ENCODE data around the gene ARHGAP20.

Gene ARHGAP20

DNA sequence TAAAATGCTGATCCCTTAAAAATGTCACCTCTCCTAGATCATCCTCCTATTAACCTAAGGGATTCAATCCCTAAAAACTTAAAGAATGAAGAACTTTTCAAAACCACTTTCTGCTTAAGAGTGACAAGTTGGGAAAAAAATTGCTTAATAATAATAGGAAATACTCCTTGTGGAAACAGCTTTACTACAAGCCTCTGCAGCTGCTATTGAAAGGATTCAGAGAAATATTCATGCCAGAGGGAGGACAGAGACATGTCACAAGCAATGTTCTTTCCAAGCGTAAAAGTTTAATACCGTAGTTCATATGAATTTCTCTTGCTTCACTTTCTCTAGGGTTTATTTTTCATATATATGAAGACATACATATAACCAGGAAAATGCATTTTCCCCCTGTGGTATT is 98.2 kb downstream of the ARHGAP20 start:
- no peak for DNase-seq (ENCODE audit: low read depth in 2 of 2)

DNA sequence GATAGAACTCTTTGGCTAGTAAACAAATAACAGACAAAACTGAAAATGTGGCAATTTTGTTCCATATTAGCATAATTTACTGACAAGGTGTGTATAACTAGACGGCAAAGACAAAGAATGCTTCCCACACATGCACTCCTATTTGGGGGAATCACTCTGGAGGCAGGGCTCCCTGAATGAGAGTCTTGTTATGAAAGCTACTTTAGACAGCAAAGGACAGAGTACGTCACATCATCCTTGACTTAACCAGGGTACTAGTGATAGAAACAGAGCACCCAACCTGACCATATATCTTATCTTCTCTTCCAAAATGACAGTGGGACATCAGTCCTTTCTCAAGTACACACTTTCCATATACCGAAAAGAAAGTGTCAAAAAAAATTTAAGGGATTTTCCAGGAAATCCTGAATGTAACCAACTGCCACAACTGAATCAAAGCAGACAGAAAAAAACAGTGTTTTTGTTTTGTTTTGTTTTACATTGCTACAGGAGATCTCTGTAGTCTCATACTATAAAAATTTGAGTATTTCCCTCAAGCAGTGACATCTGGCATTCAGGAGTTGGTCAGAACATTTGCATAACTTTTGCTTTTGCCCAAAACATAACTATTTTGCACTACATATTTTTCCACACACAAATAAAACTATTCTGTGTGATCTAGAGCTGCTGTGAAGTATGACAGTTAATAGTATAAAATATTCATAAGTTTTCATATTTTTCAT is 98.9 kb downstream of the ARHGAP20 start:
- no peak for DNase-seq (ENCODE audit: low read depth in 2 of 2)

DNA sequence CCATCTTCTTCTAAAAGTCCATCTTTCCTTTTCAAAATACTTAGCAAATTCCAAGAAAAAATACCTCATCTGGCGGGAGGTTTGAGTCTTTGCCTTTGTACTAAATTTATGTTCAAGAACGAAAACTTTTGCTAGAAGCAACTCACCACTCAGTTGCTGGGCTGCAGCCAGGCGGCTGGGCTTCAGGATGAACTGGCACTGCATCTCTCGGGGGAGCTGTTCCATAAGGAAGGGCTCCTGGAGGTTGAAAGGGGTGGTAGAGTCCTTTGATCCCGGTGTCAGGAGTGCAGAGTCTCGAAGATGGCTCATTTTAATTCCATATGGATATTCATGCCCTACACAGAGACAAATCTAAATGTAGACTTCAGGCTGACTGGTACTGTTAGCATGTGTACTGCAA is 105.8 kb downstream of the ARHGAP20 start:
- DNase-seq (ENCODE audit: low read depth in 2 of 2) = no peak

DNA sequence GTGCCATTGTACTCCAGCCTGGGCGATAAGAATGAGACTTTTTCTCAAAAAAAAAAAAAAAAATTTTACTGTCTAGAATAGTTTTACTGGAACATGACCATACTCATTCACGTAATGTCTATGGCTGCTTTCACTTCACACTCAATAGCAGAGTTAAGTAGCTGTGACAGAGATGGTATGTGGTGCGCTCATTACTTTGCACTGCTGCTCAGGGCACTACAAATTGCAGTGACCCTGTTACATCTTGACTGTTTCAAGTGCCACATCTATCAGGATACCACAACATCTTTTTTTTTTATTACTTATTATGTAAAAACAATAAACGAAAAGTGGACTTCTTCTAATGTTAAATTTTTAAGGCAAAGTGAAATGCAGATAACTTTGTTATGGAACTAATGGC is 110.3 kb downstream of the ARHGAP20 start:
- DNase-seq (ENCODE audit: low read depth in 2 of 2) = no peak

DNA sequence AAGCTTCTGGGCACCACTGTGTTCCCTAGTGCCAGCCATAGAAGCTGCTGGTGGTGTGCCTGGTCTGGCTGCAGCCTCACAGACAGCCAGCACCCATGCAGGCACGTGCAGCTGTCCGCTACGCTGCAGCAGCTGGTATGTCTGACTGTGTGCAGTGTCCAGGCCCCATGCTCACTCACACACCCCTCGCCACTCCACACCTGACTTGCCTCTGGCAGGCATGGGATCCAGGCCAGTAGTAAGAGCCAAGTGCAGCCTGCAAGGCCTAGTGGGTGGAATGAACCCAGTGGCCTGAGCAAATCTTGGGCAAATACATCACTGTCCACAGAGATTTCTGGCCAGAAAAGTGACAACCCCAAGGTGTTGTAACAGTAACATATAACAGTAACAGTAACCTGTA is 111.9 kb downstream of the ARHGAP20 start:
- DNase-seq (ENCODE audit: low read depth in 2 of 2) = no peak

DNA sequence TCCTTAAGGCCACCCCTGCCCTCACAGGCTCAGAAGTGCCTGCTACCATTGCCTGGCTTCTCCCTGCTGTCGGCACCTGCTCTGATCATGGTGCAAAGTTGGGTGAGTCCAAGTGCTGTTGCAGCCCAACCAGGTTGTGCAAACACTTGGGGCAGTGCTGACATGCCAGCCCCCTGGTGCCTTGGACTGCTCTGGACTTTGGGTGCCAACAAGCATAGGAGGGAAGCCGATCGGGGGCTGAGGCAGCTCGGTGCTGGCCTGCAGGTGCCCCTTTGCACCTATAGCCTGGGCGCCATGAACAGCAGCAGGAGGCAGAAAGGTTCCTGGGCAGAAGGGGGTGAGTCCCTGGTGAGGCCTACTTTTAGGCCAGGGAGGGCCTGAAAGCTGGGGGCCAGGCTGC is 113.0 kb downstream of the ARHGAP20 start:
- no peak for DNase-seq (ENCODE audit: low read depth in 2 of 2)

DNA sequence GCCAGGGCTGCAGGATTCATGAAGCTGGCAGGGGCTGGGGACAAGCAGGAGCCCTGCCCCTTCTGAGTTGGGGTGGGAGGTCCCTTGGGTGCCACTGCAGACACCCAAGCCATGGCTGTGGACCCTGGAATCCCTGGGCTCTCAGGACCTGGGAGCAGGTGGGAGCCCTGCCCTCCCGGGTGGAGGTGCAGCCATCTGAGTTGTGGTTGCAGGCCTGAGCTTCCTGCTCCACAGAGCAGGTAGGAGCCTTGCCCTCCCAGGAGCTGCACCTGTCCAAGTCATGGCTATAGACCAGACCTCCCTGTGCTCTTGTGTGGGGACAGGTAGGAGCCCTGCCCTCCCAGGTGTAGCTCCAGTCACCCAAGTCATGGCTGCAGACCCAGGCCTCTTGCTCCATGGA is 113.5 kb downstream of the ARHGAP20 start:
- DNase-seq (ENCODE audit: low read depth in 2 of 2) = no peak

DNA sequence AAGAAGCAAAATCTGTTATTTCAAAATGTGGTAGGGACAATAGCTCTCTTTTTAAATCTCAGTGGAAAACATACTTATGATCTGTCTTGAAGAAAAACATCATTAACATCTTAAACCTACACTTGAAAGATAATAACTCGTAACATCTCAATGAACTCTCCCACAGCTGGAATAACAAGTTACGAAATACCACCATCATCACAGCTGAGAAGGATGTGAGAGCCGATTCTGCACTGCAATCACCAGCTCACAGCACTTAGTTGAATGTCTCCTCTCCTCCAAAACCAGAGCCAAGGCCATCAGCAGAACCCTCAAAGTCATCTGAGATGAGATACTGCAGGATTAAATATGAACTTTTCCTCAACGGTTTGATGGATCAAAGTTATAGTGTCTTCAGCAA is 124.3 kb downstream of the ARHGAP20 start:
- no peak for DNase-seq (ENCODE audit: low read depth in 2 of 2)

DNA sequence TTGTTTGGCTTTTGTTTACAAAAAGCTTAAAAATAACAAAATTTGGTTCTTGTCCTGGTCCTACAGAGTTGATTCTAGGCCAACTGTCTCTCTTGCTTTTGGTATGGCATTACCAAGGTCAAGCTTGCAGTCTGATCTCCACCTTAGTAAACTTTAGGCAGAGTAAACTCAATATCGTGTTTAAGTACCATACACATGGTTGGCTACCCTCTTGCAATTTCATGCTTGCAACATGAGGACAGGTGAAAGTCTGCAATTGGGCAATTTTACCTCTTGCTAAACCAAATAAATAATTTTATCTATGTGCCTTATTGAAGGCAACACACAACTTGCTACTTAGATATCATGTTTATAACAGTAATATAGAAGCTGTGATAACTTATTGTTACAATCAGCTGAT is 125.1 kb downstream of the ARHGAP20 start:
- no peak for DNase-seq (ENCODE audit: low read depth in 2 of 2)

DNA sequence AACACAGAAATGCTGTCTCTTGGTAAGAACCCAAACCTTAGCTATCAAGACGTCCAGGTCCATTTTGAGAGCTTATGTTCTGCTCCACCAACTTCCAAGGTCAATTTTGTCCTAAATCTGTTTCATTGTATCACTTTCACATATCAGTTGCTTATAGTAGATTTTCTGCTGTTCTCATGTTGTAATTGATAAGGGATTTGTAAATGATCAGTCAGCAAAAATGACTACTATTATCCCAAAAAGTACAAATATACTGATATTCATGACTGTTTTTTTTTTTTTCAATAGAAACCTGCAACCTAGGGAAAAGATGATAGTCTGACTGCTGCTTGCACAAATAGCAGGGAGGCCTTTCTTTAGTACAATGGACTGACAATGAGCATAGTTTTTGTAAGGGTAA is 128.1 kb downstream of the ARHGAP20 start:
- no peak for DNase-seq (ENCODE audit: low read depth in 2 of 2)

DNA sequence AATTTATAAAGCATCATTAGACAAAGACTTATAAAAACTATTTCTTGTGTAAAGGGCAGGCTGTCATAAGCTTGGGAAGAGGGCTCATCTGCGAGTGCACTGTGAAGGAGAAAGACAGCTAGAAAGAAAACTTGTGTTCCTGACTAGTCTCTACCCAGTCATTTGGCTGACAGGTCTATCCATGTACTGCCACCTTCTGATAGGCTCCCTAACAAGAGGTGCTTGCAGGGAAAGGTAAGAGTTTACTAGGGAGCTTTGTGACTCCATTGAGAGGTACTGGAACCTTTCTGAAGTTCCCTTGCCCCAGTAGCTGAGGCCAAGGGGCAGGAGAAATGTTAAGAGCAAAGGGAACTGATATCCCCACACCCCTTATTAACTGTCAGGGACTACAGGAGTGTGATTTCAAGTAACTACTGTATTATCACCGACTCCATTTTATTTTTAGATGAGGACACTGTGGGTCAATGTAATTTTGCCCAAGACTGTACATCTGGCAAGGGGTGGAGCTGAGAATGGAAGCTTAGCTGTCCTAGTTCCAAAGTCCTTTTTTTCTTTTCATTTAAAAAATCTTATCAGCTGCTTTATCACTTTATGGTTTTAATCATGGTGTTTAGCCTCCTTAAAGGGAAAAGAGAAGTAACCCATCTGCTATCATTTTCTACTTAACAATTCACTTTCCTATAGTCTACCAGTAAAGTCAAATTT is 129.4 kb downstream of the ARHGAP20 start:
- no peak for DNase-seq (ENCODE audit: low read depth in 2 of 2)

DNA sequence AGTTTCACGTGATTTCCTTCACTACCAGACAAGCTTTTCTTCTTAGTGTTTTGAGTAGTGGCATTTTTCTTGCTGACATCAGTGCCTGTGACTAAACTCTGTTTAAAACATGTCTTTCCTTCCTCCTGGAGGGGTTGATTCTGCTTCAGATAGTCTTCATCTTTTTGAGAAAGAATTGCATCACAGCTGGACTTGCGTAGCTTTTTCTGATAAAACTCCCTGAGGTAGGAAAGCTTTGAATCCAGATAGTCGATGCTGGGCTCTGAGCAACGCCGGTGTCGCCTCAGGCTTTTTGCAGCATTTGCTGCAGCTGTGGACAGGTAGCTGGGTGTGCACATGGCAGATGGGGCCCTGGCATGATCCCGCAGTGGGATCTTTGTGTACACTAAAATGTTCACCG is 131.7 kb downstream of the ARHGAP20 start:
- DNase-seq (ENCODE audit: low read depth in 2 of 2) = no peak

DNA sequence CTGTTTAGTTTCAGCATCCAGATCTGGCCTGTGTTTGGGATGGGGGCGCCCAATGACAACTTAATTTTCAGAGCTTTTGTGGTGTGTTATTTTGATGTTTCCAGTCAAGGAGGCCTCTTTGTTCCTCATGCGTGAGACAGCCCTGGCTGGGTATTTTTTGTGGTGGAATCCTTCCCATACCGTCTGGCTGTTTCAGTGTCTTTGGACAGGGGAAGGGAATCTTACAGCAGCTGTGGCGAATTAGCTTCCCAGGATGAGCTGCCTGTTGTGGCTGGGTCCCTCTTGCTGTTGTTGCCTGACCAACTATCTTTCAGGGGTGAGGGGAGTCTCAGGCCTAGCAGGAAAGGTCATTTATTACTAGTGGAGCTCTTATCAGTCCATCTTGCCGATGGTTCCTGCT is 138.8 kb downstream of the ARHGAP20 start:
- DNase-seq (ENCODE audit: low read depth in 2 of 2) = no peak

DNA sequence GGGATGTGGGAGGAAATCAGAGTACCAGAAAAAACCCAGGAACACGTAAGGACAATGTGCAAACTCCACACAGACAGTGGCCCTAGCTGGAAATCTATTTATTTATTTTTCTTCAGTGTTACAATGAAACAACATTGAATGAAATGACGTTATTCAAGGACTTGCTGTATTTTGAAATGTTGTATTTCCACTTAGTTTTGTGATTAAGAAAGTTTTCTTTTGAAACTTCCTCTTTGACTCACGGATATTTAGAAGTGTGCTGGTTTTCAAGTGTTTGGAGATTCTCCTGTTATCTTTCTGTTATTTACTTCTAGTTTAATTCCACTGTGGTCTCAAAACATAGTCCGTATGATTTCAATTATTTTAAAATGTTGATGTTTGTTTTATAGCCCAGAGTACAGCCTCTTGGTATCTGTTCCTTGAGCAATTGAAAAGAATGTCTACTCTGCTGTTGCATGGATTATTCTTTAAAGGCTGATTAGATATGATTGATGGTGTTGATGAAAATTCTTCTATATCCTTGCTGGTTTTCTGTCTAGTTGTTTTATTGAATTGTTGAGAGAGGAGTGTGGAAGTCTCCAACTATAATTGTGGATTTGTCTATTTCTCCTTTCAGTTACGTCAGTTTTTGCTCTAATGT is 141.0 kb downstream of the ARHGAP20 start:
- DNase-seq (ENCODE audit: low read depth in 2 of 2) = no peak

DNA sequence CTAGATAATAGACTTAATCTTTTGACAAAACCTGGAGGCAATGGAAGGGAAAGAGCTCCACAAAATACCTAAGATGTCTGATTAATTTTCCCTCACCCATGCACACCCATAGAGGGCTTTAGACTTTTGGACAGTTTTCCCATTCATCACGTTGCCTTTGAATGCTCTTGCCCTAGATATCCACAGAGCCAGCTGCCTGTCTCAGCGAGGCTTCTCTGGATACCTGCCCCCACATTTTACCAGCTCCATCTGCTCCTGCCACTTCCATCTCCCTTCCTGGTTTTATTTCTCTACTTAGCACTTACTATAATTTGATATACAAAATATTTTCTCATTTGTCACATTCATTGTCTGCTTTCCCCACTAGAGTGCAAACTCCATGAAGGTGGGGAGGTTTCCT is 145.7 kb downstream of the ARHGAP20 start:
- DNase-seq (ENCODE audit: low read depth in 2 of 2) = no peak

DNA sequence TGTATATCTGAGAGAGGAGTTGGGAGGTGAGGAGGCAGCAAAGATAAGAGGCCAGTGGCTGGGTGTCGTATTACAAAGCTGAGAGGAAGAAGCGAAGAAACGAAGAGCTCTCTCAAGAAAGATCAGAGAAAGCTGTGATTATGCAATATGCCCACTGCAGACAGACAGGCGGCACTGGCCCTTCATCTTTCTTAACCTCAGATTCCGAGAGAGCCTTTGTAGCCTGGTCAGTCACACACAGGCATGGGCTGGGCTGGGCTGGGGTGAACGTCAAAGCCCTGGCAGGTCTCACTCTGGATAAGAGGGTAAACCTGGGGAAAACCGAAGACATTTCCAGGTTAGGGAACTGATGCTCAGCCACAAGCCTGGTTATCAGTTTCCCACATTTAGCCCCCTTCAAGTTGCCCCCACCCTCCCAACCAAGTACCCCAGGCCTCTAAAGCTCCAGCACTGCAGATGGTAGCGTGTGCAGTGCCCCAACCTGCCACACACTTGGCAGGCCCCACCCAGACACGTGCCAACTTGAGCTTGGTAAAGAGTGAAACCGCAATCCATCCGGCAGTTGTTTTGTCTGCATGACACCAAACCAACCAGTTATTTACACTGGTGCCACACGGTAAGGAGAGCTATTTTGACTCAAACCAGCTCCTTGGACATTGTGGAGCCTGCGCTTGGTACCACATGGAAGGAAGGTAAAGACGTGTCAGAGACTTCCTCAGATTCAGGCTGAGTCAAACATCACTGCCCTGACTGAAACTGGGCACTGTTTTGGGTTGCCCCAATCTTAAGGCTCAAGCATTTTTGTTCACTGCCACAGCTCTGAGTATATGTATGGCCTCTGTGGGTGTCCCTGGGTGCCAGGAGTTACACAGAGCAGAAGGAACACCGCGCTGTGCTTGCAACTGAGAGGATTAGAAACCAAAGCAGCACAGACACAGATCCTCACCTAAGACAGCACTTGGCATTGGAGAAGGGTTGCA is 146.6 kb downstream of the ARHGAP20 start:
- DNase-seq (ENCODE audit: low read depth in 2 of 2) = no peak

DNA sequence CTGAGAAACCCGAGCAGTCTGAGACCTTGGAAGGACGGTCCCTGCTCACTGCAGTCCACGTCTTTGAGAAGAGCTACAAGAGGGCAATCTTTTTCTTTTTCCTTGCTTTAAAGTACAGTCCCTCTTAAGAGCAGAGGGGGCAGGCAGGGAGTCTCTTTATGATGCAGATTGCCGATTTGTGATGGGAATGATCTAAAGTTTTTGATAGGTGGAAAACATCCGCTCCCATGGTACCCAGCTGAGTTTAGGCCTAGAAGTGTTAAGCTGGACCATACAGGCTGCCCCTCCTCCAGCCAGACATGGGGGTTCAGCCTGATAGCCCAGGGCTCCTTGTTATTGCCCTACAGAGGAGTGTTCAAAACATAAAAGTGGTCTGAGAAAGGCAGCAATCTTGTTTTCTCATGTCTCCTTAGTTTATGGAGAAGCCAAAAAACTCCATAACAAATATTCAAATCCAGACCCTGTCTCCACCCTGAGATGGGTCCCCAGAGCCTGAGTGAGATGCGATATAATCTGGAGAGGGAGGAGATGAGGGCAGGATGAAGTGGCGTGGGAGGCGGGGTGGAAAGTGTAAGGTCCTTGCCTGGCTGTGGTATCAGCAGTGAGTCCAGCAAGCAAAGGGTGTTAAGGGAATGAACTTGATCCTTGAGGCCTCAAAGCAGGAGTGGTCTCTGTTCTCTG is 147.4 kb downstream of the ARHGAP20 start:
- DNase-seq (ENCODE audit: low read depth in 2 of 2) = no peak

DNA sequence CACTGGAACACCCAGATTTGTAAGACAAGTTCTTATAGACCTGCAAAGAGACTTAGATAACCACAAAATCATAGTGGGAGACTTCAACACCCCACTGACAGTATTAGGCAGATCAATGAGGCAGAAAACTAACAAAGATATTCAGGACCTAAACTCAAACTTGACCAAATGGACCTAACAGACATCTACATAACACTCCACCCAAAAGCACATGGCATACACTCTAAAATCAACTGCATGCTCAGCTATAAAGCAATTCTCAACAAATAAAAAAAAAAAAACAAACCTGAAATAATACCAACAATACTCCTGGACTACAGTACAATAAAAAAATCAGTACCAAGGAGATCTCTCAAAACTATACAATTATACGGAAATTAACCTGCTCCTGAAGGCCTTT is 167.5 kb downstream of the ARHGAP20 start:
- DNase-seq (ENCODE audit: low read depth in 2 of 2) = no peak

DNA sequence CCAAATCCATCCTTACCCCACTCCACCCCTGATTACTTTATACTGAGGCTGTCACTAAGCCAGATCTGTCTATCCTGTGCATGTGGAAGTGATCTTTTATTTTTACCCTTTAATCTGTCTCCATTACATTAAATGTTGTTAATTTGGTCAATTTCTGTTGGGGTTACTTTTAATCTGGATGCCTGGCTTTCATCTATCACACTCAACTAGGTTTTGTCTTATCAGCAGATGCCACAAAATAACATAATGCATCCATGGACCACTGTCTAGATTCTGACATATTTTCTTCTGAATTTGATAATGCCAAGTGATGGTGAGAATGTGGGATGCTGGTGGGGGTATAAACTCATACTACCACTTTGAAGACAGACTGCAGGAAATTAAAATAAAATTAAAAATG is 174.1 kb downstream of the ARHGAP20 start:
- no peak for DNase-seq (ENCODE audit: low read depth in 2 of 2)

DNA sequence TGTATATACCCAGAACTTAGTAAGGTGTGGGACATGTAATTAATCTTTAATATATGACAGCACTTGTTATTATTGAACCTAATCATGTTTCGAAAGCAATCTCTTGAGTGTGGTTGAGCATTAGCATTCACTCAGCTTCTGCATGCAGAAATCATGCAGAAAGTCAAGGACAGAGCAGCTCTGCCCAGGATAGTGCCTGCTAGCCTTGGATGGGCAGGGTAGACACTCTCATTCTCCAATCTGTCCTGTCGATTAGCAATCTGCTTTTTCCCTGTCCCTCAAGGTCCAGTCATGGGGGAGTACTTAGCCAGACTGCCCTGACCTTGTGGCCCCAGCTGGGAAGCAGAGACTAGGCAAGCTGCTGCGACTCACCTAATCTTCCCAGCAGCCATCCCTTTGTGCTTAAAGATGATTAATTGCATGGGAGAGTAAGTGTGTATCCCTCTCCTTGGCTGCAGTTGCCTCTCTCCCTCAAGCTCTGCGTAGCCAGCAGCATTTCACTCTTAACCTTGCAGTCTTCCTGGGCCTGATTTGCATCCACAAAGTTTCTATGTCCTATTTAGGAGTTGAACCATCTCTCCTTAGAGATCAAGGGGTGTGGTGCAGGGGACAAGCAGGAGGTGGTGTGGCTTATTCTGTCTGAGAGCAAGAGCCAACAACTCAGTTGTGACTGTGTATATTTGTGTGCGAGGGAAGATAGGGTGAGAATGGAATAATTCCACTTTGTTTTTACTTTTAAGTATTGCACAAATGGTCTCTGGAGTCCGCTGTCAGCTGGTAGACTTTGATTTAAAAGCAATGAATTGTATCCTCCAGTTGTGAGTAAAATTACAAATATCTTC is 181.1 kb downstream of the ARHGAP20 start:
- DNase-seq (ENCODE audit: low read depth in 2 of 2) = no peak

Measured in stimulated activated CD4-positive, alpha-beta T cell treated with anti-CD3 and anti-CD28 coated beads, Interleukin-15, amount 100 ng/mL, for 48 hours (primary cell).